GM19351 (cell line): ENCODE data around the gene PLEKHA5.
"Not testable (repeated sequence)": the region's sequence is repeated elsewhere in the genome, so short reads cannot be mapped to it uniquely, and the experiment has no call there.

Experiments used
- ATAC-seq: cut with Tn5 transposase; IDR thresholded peaks from one replicate; pipeline ENCODE4 v1.9.1; 2021; ENCODE audit warnings: mild to moderate bottlenecking, moderate library complexity; ENCODE audit not compliant: unreplicated experiment

PLEKHA5 gene

DNA sequence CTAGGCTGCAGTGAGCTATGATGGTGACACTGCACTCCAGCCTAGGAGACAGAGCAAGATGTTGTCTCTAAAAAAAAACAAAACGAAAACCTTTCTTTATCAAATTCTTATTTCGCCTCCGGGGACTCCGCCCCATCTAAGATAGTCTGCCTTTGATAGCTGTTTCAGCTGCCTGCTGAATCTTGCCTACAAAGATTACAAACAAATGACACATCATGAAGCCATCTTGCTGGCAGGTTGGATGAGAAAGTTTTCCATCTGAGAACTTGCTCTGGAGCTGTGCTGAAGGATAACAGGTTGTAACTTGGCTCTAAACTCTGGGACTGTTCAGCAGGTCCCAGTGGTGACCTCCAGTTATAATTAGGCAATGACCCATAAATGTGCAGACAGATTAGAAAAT is 268.0 kb downstream of the PLEKHA5 start:
- ATAC-seq = no peak

DNA sequence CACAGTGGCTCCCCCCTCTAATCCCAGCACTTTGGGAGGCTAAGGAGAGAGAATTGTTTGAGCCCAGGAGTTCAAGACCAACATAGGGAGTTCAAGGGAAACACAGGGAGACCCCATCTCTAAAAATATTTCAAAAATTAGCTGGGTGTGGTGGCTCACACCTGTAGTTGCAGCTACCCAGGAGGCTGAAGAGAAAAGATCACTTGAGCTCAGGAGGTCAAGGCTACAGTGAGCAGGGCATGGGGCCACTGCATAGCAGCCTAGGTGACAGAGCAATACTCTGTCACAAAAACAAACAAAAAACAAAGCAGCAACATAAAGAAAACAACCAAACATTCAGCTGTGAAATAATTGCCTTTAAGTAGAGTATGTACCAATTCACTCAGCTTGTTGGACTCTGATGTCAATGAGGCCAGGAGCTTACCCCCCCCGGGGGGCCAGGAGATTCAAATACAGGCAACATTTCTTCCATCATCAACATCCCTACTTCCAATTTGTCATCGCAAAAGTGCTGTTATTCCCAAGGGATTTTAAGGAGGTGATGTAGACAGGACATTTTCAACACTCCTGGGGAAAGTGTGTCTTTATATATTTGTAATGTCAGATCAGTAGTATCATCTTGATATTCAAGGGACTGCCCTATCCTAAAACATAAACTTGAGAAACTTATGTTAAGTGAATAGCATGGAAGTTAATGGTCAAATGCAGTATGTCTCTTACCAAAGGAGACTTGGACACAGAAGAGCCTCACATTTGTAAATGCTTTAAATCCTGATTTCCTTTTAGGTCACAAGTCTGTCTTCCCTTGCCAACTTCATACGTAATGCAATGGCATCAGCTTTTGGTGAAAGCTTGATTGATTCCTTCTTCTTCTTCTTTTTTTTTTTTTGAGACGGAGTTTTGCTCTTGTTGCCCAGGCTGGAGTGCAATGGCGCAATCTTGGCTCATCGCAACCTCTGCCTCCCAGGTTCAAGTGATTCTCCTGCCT is 269.1 kb downstream of the PLEKHA5 start:
- ATAC-seq = no peak

DNA sequence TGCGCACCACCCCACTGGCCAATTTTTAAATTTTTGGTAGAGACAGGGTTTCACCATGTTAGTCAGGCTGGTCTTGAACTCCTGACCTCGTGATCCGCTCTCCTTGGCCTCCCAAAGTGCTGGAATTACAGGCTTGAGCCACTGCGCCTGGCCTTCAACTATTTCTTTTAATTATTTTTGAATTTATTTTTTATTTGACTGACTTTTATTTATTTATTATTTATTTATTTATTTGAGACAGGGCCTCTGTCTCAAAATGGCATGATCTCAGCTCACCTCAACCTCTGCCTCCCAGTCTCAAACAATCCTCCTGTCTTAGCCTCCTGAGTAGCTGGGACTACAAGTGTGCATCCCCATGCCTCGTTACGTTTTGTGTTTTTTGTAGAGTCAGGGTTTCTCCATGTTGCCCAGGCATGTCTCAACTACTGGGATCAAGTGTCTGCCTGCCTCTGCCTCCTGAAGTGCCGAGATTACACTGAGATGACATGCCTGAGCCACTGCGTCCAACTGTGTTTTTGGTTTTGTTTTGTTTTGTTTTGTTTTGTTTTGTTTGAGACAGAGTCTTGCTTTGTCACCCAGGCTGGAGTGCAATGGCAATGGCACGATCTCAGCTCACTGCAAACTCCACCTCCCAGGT is 271.2 kb downstream of the PLEKHA5 start:
- not testable (repeated sequence) for ATAC-seq

DNA sequence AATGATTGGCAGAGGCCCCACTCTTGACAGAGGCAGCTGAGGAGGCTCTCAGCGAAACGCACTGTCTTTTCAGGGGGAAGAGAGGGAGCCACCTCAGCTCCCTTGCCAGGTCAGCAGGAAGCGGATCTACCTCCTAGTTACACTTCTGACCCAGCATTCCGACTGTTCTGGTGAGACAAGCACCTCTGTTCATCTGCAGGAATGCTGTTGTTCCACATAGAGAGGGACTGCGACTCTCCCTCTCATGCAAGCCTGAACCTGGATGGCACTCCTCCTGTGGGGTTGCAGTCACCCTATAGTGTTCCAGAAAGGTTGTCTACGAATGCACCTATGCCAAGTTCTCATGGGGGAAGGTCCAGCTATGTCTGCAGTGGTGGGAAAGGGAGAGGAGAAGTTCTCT is 272.7 kb downstream of the PLEKHA5 start:
- no peak for ATAC-seq

DNA sequence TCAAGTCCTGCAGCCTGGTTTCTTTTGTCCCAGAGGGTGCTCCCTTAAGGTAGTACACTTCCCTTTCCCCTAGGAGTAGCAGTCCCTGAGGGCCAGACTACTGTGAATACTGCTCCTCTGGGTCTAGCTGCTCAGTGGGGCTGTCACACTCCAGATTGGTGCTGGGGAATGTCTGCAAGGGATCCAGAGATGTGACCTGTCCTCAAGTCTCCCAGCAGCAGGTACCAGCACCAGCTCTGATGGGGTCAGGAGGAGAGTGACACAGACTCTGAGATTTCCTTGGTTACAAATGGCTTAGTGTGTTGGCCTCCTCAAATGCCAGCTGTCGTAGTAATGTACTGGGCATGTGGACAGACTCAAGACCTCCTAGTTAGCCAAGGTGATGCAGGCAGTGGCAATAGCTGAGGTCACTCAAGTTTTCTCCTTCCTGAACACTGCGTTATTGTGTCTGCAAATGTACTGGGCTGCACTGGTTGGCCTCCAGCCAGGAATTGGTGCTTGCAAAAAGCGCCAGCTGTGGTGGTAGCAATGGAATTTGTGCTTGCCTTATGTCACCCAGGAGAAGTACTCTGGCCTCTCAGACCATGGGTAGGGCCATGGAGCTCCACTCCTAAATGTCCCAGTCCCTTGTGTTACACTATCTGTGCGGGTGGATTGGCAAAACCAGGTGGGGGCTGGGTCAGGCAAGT is 273.4 kb downstream of the PLEKHA5 start:
- no peak for ATAC-seq

DNA sequence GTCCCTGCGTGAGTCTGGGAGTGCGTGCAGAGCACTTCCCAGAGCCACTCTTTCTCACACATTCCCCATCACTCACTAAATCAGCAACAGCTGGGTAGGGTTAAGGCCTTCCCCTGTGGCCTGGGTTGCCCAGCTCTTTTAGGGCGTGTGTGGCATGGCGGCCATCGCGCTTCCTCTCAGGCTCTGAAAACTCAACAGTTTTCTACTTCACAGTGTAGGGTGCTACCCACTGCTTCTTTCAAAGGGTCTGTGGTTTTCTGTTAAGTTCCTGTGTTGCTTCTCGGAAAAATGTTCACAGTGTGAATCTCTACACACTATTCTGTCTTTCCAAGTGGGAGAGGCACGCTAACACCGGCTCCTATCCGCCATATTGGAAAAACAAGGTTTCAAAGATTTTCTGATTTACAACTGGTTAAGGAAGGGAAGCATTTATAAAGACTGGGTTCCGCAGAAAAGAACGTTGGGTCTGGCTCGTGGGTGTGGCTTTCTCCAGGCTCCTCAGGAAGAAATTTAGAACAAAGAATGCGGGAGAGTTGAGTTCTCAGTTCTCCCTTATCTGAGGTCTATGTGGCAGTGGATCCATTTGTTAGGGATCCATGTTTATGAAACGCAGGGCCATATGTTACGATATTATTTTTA is 274.8 kb downstream of the PLEKHA5 start:
- no peak for ATAC-seq

DNA sequence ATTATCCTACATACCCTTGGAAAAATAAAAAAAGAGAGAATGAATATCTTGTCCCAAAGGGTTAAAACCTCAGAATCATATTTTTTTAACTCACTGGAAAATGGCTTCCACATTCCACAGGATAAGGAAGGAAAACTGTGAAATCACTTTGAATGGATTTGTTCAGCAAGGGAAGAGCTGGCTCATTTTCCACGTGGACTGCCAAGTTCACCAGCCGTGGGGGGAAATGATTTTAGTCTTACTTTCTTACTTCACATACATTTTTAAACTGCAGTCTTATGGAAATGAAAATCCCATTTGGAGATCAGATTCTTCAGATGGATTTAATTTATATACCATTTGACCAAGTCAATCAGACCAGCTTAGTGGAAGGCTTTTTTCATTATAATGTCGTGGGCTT is 279.8 kb downstream of the PLEKHA5 start:
- ATAC-seq = no peak

DNA sequence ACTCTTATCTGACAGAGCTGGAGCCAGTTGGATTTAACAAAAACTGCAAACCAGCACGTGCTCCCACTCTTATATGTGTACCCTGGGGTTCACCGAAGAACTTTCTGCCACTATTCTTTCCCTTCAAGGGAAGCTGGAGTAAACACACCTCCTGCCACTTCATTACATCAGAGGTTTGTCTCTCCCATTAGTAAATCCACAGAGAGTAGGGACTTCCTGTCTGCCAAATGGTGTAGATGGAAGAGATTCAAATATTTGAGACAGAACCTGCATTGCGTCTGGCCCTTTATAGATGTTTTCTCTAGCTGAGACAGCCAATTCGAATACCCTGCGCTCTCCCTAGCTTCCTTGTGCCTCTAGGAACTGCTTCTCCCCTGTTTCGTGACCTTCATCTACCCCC is 280.7 kb downstream of the PLEKHA5 start:
- no peak for ATAC-seq

DNA sequence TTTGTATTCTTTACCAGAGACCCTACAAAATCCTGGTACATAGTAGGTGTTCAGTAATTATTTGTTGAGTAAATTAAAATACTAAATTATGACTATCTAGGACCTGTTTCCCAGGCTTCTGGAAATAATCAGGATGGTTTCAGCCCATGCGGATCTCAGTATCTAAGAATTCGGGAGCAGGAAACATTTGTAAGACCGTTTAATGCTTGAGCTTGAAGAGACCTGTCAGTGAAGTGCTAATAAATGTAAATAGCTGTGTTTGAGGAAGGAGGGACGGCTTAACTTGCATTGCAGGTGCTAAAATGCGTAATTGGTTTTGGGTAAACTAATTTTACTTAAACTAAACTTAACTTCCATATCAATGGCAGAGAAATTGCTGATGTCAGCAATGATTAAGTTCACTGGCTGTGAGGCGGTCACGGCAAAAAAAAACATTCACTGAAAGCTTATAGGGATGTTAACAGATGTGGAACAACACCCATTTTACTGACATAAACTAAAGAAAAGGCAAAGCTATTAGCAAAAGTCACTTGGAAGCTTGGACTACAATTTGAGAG is 281.2 kb downstream of the PLEKHA5 start:
- ATAC-seq = no peak

DNA sequence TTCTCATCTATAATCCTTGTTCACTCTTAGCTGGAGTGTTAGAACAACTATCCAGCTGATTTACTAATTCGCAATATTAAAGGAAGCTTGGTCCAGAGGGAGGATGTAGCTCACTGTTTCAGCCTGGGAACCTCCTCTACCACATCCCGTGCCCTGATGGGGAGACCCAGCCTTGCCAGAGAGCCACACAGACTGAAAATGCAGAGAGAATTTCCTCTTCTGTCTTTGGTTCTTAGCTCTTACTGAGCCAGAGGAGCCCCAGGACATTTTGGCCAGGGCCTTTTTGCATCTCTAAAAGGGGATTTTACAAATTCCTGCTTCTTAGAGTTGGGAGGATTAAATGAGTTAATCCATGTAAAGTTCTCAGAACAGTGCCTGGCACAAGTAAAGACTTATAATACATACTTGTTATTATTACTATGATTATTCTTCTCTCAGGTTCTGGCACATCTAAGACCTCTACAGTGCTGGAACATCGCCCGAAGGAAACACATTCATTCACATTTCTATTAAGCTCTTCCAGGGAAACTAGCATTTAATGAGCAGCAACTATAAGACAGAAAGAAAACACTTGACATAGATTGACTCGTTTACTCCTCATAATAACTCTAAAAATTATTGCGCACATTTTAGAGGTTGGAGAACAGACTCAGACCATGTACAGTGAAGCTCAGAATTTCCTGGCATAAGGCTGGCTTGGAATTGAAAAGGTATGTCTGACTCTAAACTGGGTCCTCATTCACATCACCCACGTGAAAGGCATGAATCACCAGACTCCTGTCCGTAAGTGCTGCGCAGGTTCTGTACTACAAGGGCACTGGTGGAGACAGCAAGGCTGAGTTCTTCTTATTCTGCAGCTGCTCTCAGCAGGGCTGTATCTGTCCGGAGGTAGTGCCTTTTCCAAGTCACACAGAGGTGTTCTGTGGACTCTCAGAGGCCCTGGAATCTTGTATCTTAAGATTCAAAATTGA is 282.0 kb downstream of the PLEKHA5 start:
- ATAC-seq = no peak

DNA sequence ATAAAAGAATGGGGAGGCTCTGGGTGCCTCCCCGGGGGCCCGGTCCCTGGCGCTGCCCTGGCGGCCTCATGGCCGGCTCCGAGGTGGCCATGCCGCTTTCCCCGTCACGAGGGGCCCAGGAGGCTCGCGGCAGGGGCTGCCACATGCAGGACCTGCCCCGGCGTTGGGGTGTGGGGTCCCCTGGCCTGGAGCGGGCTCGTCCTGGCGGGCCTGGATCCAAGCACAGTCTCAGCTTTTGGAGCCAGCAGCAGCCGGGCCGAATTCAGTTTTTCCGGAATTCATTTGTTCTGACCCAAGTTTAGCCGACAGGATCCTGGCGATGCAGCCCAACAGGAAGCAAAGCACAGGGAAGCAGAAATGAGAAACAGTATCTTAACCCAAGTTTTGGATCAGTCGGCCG is 283.3 kb downstream of the PLEKHA5 start:
- no peak for ATAC-seq

DNA sequence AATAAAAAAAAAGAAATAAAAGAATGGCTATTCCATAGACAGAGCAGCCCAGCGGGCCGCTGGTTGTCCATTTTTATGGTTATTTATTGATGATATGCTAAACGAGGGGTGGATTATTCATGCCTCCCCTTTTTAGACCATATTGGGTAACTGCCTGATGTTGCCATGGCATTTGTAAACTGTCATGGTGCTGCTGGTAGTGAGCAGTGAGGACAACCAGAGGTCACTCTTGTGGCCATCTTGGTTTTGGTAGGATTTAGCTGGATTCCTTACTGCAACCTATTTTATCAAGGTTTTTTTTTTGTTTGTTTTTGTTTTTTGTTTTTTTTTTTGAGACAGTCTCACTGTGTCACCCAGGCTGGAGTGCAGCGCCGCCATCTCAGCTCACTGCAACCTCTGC is 284.0 kb downstream of the PLEKHA5 start:
- not testable (repeated sequence) for ATAC-seq

DNA sequence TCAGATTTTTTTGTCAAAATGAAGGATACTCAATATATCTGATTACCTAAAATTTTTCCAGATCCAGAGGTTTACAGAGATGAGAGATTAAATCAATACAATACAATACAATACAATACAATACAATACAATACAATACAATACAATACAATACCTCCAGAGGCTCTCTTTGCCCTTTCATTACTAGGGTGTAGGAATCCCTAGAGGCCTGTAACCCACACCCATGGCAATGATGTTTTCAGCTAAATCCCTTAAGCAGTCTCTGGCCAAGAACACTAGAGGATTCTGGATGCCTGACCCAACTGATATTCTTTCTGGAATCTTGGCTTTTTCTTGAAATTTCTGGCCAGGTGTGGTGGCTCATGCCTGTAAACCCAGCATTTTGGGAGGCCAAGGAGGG is 286.0 kb downstream of the PLEKHA5 start:
- ATAC-seq = no peak

DNA sequence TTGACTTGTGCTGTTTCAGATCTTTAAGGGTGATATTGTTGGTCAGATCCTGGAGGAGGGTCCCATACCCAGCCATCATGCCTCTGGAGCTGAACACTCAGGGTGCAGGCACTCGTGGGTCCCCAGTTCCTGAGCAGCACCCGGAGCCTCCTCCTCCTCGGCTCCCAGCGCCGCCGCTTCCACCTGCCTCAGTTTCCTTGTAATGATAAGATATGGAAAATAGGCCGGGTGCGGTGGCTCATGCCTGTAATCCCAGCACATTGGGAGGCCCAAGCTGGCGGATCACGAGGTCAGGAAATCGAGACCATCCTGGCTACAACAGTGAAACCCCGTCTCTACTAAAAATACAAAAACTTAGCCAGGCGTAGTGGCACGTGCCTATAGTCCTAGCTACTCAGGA is 289.6 kb downstream of the PLEKHA5 start:
- no peak for ATAC-seq

DNA sequence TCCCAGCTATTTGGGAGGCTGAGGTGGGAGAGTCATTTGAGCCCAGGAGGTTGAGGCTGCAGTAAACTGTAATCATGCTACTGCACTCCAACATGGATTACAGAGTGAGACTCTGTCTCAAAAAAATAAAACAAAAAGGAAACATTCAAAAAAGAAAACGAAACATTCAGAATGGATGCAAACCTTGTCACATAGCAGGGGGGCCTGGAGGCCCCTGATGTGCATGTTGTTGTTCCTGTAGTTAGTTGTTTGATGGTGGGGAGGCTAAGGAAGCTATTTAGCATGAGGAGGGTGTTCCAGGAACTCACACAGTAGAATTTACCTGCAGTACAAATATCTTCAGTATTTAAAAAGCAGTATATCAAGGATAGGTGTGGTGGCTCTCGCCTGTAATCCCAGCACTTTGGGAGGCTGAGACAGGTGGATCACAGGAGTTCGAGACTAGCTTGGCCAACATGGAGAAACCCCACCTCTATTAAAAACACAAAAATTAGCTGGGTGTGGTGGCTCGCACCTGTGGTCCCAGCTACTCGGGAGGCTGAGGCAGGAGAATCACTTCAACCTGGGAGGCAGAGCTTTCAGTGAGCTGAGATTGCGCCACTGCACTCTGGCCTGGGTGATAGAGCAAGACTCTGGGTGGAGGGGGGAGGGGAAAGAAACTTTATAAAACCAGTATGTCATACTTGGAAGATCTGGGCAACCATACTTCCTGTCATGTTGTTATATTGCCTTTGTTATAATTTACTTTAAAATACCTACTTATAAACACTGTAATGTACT is 292.2 kb downstream of the PLEKHA5 start:
- ATAC-seq = no peak

DNA sequence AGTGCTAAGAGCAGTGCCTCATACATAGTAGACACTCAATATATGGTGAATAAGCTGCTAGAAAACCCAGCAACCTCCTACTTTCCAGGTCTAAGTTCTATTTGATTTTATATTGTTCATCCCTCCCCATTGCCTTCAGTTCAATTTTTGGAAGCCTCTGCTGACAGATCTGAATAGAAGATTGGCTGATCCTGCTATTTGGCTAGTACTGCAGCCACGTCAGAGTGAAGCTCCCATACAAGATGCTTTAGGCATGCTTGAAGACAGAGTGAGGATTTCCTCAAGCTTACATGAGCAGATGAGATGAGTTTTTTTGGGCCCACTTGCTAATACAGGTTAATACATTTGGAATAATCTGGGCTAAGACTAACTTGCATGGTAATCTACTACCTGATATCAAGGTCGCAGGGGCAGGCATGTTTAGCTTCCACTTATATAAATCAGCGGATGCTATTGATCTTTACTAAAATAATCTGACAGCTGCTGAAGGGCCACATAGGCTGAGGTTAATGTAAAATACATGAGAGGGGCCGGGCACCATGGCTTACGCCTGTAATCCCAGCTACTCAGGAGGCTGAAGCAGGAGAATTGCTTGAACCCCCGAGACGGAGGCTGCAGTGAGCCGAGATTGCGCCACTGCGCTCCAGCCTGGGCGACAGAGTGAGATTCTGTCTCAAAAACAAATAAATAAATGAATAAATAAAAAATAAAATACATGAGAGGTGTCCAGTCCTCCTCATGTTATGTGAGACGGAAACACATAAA is 293.8 kb downstream of the PLEKHA5 start:
- ATAC-seq = no peak
